ENCODE results near the gene KCNA5.

The KCNA5 gene

DNA sequence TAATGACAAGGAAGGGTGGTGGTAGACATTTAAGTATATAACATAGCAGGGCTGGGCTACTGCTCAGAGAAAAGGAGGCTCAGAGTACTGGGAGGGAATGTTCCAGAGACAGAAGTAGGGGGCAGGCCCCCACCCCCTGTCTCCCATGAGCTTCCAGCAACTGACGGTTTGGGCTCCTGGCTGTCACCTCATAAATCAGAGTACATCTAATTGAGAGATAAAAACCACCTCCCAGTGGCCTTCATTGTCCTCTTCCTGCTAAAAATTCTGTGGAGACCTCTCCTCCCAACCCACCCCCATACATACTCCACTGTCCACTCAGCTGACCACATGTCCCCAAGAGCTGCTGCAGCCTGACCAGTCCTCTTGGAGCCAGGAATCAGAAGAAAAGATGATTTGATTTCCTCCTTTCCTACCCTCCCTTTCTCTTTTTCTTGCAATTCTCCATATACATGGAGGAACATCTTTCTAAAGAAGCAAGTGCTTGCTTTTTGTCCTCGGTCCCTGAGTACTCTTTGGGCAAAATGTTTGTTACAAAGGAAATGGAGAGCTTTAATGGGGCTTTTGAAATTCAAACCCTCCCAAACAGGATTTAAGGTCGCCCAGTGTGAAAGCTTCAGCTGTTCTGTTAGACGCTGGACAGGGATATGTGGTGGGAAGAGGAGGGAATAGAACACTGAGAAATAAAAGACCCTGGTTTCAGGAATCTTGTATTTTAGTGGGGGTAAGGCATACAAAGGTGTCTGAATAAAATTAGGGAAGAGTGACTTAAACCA, 16.4 kb upstream of the KCNA5 start:
- no peak for DNase-seq (ENCODE audit: low read depth, low spot score)

DNA sequence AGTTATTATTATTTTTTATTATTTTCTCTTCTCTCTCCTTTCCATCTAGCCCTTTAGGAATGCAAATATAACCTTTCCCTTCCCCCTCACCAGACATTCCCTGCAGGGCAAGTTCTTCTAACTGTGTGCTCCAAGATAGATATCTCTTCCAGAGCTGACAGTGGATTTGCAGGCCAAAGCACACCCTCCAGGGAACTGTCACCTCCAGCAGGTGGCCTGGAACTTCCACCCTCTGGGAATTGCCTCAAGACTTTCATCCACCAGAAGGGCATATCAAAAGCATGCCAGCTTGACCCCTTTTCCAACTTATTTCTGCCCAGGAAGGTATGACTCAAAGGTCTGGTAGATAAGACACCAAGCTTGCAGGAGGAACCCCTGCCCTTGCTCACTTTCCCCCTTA, 13.6 kb upstream of the KCNA5 start:
- DNase-seq (ENCODE audit: low read depth, low spot score) = no peak

DNA sequence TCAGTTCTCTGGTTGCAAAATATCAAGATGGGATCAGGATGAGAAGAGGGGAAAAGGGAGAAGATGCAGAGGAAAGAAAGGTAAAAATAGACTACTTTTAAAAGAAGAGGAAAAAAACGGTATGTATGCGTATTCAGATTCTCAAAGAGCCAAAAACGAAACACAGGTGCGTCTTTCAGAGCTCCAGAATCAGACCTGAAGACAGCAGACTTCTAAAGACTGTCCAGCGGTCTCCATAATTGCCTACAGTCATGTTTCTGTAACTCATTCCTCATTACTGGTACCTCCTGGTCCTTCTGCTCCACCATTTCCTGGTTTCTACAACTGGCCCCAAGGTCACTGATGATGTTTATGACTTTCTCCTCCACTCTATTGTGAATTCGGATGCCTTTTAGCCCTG, 12.4 kb upstream of the KCNA5 start:
- DNase-seq (ENCODE audit: low read depth, low spot score) = no peak

DNA sequence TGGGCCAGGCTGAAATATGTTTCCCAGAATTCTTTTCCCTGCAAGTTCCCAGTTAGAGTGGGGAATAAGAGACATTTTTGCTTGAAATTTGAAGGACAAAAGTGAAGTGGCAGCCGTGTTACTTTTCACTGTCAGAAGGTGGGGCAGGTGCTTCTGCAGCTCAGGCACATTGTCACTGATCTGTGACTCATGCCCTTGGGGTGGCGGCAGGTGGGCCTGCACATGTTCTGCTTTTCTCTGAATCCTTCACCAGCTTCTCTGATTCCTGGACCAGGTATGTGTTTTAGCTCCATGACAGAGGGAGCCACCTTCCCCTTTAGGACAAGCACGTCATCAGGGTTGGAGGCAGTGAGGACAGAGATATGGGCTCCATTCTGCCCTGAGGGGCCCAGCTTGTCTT, 11.7 kb upstream of the KCNA5 start:
- no peak for DNase-seq (ENCODE audit: low read depth, low spot score)

DNA sequence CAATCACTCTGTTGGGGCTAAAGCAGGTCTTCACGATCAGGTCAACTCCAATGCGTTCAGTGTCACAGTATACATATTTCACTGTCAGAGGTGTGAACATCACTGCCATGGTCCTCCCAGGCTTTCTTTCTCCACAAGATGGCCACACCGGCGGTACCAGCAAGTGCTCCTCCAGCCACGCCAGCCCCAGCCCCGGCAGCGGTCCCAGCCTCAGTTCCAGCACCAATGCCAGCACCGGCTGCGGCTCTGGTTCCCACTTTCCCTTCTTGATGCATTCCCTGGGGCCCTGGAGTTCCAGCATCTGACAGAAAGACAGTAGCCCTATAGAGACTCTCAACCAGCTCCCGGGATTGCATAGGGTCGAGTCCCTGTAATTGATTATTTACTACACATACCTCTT, 10.9 kb upstream of the KCNA5 start:
- DNase-seq (ENCODE audit: low read depth, low spot score) = no peak

DNA sequence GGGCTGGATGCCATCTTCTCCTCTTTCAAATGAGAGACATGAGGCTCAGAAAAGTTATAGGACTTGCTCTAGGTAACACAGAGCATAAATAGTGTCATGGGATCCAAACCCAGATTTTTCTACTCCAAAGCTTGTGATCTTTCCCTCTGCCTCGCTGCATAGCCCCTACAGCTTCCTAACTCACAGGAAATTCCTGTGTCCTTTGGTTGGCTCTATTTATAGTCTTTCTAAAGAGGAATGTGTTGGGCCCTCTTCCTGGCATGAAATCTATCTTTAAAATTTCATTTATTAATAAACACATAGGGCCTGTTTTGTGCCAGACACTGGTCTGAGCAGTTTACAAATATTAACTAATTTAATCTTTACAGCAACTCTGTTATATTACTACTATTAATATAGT, 9.8 kb upstream of the KCNA5 start:
- no peak for DNase-seq (ENCODE audit: low read depth, low spot score)

DNA sequence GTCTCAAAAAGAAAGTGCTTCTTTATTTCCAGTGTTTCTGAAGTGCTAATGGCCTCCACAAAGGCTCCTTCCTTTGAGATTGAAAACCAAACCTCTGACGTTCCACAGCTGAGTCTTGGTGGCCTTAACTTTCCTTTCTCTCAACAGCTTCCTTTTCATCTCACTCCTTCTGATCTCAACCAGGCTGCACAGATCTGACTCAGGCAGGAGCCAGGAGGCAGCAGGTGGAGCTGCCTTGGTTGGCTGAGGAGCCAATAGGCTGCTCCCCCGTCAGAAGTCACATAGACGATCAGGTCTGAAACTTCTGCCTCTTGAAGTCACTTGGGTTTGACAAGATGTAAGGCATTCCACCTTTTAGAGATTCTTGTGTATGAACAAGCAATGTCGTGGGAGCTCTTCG, 9.1 kb upstream of the KCNA5 start:
- DNase-seq (ENCODE audit: low read depth, low spot score) = no peak

DNA sequence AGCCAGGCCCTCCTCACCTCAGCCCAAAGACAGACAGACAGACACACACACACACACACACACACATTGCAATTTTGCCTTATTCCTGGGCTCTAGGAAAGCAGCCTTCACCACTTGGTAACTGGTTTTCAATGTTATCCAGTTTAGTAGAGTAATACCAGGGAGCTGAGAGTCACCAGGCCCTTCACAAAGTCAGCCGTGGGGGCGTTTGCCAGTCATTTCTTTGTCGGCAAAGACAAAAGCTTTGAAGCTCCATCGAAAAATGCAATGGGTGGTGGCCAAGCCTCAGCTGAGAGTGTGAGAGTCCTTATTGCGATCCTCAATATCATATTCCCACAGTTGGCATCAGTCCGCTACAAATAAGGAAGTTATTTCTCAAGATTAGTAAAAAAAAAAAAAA, 8.1 kb upstream of the KCNA5 start:
- no peak for DNase-seq (ENCODE audit: low read depth, low spot score)

DNA sequence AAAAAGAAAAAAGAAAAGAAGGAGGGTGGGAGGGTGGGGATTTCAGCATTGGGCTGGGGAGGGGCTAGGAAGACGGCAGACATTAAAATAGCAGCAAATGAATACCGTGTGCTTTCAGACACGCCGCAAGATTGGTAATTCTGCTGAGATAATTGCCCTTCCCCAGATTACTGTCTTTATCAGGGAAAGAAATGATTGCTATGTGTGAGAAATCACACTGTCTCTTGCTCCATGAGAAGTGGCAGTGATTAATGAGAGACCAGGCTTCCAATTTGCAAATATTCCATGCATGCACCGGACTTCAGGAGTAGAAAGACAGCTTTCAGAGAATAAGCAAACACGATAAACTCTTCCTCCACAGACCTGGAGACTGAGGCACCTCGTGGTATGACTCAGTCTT, 7.6 kb upstream of the KCNA5 start:
- no peak for DNase-seq (ENCODE audit: low read depth, low spot score)

DNA sequence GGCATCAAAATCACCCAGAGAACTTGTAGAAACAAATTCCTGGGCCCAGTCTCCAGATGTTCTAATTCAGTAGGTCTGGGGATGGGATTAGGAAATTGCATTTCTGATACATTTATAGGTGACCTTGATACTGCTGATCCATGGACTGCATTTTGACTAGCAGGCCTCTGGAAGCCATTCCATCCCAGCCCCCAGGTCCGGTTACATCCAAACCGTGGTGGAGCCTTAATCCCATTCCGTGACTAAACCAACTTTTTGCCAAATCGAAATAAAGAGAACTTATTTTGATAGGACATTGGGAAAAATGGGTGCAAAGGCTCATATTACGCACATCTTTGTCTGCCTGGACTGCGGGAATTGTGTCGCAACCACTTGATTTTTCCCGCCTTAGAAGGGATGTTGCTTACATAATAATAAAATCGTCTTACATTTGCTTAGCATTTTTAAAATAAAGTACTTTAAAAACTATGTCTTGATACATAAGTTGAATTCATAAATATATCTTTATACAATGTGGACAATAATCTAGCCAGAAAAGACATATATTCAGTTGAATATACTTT, 5.8 kb upstream of the KCNA5 start:
- DNase-seq (ENCODE audit: low read depth, low spot score) = no peak

DNA sequence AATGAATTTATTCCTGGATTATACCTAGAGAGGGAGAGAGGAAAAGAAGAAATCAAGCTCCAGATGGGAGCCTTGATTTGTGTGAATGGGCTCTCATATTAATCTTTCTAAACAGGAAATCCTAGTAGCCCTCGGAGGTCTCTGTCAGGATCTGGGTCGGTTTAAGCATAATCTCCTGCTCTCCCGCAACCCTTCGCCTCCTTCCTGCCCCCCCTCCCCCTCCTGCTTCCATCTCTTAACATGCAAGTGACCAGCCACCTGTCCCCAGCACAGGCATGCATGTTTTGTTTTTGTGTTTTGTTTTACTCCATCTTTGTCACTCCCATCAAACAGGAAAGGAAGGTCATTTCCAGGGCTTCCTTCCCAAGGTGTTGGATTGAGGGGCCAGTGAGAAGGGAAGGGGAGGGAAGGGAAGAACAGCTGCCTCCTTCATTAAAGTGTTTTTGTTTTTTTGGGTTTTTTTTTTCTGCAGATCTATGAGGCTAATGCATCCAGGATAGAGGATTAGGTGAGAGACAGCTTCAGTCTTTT, 4.8 kb upstream of the KCNA5 start:
- no peak for DNase-seq (ENCODE audit: low read depth, low spot score)

DNA sequence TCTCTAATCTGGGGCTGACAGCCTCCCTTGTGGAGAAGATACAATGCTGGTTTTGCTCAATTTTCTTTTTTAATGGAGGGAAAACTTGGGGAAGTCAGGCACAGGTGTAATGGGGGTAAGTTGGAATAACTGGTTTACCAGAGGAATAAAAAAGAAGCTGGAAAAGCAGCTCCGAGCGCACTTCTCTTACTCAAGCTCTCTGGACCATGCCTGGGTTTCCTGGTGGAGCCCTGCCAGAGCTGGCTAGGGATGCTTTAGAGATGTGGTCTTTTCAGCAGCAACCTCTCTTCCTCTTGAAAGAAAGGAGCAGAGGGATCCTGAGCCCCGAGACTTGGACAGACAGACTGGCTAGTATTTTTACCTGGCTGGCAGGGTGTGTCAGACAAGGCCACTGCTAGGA, 3.9 kb upstream of the KCNA5 start:
- no peak for DNase-seq (ENCODE audit: low read depth, low spot score)

DNA sequence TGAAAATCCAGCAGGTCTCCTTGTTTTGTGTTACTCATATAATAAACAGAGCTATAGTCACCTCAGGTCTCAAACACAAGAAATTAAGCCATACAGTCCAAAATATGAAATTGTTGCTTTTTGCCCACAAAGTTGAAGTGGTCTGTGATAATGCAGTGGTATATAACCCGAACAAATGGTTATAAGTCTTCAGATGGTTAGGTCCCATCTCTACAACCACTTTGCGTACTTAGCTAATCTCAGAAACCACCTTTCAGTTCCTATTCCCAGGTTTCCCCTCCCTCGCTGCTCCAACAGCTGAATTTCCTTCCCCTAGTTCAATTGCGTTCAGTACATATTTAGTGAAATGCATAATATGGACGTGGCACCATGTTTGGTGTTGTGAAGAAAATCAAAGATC, 3.3 kb upstream of the KCNA5 start:
- no peak for DNase-seq (ENCODE audit: low read depth, low spot score)

DNA sequence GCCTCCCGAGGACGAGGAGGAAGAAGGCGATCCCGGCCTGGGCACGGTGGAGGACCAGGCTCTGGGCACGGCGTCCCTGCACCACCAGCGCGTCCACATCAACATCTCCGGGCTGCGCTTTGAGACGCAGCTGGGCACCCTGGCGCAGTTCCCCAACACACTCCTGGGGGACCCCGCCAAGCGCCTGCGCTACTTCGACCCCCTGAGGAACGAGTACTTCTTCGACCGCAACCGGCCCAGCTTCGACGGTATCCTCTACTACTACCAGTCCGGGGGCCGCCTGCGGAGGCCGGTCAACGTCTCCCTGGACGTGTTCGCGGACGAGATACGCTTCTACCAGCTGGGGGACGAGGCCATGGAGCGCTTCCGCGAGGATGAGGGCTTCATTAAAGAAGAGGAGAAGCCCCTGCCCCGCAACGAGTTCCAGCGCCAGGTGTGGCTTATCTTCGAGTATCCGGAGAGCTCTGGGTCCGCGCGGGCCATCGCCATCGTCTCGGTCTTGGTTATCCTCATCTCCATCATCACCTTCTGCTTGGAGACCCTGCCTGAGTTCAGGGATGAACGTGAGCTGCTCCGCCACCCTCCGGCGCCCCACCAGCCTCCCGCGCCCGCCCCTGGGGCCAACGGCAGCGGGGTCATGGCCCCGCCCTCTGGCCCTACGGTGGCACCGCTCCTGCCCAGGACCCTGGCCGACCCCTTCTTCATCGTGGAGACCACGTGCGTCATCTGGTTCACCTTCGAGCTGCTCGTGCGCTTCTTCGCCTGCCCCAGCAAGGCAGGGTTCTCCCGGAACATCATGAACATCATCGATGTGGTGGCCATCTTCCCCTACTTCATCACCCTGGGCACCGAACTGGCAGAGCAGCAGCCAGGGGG, 979 bp downstream of the KCNA5 start:
- DNase-seq (ENCODE audit: low read depth, low spot score) = no peak

DNA sequence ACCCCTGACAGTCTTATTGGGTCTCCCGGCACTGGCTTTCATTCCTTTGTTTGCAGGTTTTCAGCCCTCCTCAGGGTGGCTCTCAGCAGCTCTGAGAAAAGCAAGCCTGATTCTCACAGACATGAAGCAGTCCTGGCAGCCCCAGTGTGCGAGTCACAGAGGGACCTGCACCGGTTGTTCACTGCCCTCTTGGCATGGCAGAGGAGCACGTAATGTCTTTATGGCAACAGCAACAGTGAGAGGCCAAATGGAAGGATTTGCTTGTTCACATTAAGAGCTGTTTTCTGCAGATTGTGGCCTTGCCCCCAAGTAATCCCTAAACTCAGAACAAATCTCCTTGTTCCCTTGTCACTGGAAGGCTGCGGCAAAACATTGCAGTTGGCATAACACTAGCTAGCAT, 3.4 kb downstream of the KCNA5 start:
- no peak for DNase-seq (ENCODE audit: low read depth, low spot score)

DNA sequence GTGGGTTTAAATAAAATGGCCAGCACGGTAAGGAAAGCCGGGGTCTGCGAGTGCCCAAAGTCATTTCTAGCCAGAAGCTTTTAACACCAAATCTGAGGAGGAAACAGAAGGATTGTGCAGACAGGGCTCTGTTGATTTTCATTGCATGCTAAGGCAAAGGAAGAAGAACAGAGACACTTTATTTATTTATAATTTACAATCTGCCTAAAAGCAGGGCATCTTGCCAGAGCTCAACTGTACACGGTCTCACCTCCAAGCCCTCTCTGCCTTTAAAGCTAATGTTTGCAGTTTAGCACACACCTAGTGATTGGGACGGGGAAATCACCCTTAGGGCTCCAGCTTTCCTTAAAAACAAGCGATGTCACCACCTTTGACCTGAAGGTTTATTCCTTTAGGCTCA, 4.0 kb downstream of the KCNA5 start:
- DNase-seq (ENCODE audit: low read depth, low spot score) = no peak

DNA sequence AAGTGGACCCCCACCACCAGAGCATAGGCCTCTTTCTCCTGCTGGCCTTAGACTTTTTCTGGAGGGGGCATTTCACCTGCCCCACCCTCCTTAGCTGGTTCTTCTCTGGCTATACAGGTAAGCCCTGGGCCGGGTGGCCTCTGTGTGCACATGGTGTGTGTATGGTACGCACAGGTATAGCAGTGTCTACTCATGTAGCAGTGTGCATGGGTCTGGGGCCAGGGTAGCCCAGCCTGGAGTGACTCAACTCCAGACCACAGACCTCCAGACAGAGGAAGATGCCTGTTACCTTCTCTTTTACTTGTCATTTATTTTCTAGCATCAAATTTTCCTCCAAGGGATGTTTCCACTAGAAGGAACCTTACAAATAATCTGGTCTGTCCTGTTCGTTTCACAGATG, 6.9 kb downstream of the KCNA5 start:
- no peak for DNase-seq (ENCODE audit: low read depth, low spot score)

DNA sequence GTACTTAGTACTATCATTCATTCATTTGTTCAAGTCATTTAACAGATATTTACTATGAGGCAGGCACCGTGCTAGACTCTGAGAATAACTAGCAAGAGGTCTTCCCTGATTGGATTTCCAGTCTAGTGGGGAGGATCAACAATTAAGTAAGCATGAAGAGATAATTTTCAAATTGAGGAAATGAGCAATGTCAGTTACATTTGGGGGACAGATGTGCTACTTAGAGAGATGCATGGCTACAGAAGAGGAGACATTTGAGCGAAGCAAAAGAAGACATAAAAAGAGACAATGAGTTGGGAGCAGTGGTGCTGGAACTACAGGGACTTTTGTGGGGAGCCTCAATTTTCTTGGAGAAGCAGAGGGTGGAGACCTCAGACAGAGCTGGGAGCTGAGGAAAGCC, 7.7 kb downstream of the KCNA5 start:
- no peak for DNase-seq (ENCODE audit: low read depth, low spot score)

DNA sequence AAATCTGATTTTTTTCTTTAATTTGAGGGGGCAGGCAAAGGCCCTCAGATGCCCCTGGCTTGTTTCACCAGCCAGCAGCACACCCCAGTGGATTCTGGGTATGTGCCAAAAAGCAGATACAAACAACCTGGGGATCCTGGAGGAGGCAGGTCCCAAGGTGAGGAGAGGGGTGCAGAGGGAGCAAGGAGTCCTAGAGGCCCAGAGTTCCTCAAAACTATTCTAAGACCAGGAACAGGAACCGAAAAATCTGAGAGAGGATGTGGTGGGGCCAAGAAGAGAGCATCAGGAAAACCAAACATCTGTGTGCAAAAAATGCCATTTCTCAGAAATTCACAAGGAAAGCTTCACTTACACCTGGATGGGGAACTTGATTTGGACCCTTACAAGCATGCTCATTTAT, 8.2 kb downstream of the KCNA5 start:
- DNase-seq (ENCODE audit: low read depth, low spot score) = no peak

DNA sequence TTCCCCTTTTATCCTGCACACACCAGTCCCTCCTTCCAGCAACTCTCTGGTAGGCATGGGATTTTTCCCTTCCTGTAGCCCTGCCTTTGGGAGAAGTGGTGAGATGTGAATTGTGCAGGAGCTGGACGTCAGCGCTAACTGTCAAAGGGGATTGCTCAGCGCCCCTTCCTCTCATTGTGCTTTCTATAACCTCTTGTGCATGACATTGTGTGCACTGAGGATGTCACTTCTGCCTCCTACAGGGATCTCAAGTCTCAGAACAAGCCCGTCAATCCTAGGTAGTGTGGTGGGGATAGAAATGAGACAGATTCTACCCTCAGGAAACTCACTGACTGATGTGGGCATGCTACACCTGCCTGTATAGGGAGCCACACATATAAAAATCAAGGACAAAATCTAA, 8.7 kb downstream of the KCNA5 start:
- DNase-seq (ENCODE audit: low read depth, low spot score) = no peak

DNA sequence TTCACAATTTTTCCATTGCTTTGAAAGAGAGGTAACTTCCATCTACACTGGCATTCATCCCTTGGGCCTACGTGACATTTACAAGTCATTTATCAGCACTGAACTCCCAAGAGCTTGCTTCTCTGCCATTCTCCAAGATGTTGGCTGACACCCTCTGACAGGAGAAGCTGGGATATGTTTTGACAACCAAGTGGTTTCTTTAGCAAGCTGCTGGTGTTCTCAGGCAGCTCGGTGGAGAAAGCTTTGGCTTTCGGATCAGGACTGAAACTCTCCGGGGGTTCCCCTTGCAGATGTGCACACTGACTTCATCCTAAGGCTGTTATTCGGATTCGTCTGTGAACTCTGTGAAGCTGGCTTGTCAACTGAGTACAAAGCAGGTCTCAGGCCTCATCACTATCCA, 15.7 kb downstream of the KCNA5 start:
- no peak for DNase-seq (ENCODE audit: low read depth, low spot score)

DNA sequence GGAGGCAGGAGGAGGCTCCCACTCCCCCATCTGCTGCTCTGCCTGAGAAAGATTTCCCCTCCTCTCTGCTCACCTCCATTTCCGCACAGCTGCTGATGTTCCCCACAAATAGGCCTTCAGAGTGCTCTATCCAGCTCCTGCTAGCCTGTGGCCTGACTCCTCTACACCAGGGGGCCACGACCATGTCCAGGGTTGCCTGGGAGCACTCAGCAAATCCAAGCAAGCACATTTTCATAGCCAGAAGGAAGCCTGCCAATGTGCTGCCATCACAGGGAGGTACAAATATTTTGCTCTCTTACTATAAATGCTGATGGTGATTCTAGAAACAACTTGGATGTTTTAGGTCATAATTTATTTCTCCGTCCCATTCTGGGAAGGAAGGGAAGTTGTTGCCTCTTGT, 17.3 kb downstream of the KCNA5 start:
- no peak for DNase-seq (ENCODE audit: low read depth, low spot score)

DNA sequence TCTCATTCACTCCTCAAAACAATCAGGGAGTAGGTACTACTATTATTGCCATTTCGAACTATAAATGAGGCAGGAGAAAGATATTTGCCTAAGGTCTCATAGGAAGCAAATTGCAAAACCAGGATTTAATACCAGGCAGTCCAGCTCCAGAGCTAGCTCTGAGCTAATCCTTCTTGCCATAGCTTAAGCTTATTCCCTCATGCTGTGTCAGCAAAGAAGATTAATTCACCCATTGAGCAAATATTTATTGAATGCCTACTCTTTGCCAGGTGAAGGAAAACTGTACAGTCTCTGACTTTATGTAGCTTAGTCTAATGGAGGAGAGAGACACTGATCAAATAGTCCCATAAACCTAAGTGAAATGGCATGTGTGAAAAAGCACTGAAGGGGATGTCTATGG, 19.5 kb downstream of the KCNA5 start:
- DNase-seq (ENCODE audit: low read depth, low spot score) = no peak
